Neuronal stem cell (in vitro differentiated cells): ENCODE measurements around the gene PRIM1.

Experiments used
- DNase-seq: peaks from one replicate; pipeline ENCODE4 v3.0.0-alpha.2; 2013; ENCODE audit warnings: low spot score
- H2AFZ ChIP-seq: one replicate; pipeline ENCODE4 v1.6.1; 2013; ENCODE audit warnings: mild to moderate bottlenecking, low read length, inconsistent platforms
- H2AK5ac ChIP-seq: 2 replicates; pipeline ENCODE4 v1.6.1; 2013; ENCODE audit warnings: low read depth, mild to moderate bottlenecking, inconsistent platforms, low read length, moderate library complexity, mixed read lengths
- H2BK120ac ChIP-seq: 2 replicates; pipeline ENCODE4 v1.6.1; 2013; ENCODE audit warnings: low read depth, mild to moderate bottlenecking, inconsistent platforms, low read length, moderate library complexity, mixed read lengths
- H2BK12ac ChIP-seq: one replicate; pipeline ENCODE4 v1.6.1; 2013; ENCODE audit warnings: low read length, inconsistent platforms
- H2BK15ac ChIP-seq: 2 replicates; pipeline ENCODE4 v1.6.1; 2013; ENCODE audit warnings: mild to moderate bottlenecking, low read length, inconsistent platforms, mixed read lengths
- H2BK5ac ChIP-seq: one replicate; pipeline ENCODE4 v1.6.1; 2013; ENCODE audit warnings: inconsistent platforms, mild to moderate bottlenecking, low read length, moderate library complexity
- H3K14ac ChIP-seq: one replicate; pipeline ENCODE4 v1.6.1; 2013; ENCODE audit warnings: low read length, inconsistent platforms
- H3K18ac ChIP-seq: 2 replicates; pipeline ENCODE4 v1.6.1; 2013; ENCODE audit warnings: low read length, inconsistent platforms
- H3K23ac ChIP-seq: 2 replicates; pipeline ENCODE4 v1.6.1; 2013; ENCODE audit warnings: low read depth, mild to moderate bottlenecking, mixed read lengths, low read length, inconsistent platforms; ENCODE audit not compliant: poor library complexity
- H3K27ac ChIP-seq: replicated peaks from 3 replicates; pipeline ENCODE4 v1.5.1; 2013; ENCODE audit warnings: low read length, inconsistent platforms
- H3K27me3 ChIP-seq, 3 experiments: 2 replicates each; pipeline ENCODE4 v1.6.1; 2013; ENCODE audit warnings: low read length in 3 of 3, mild to moderate bottlenecking in 2 of 3, inconsistent platforms in 1 of 3, low read depth in 1 of 3, mixed read lengths in 1 of 3, moderate library complexity in 1 of 3; ENCODE audit not compliant: control insufficient read depth in 3 of 3, insufficient read depth in 3 of 3
- H3K36me3 ChIP-seq, 2 donors: replicated peaks in 1 of 2; 2 replicates each; pipeline ENCODE4 v1.6.1; 2013; ENCODE audit warnings: low read length in 2 of 2; ENCODE audit not compliant: control insufficient read depth in 2 of 2, insufficient read depth in 2 of 2
- H3K4ac ChIP-seq: 2 replicates; pipeline ENCODE4 v1.6.1; 2013; ENCODE audit warnings: inconsistent platforms, mild to moderate bottlenecking, low read length, moderate library complexity
- H3K4me1 ChIP-seq, 2 donors: 1 replicate in 1 of 2; 2 replicates in 1 of 2; pipeline ENCODE4 v1.6.1; 2013; ENCODE audit warnings: low read length in 2 of 2, low read depth in 1 of 2; ENCODE audit not compliant: control insufficient read depth in 2 of 2, insufficient read depth in 1 of 2
- H3K4me2 ChIP-seq: one replicate; pipeline ENCODE4 v1.6.1; 2013; ENCODE audit warnings: mild to moderate bottlenecking, low read length, inconsistent platforms; ENCODE audit not compliant: insufficient read depth, poor library complexity, severe bottlenecking
- H3K4me3 ChIP-seq, 2 donors: 2 replicates each; pipeline ENCODE4 v1.5.1; 2013; ENCODE audit warnings: low read length in 2 of 2, mild to moderate bottlenecking in 2 of 2, inconsistent platforms in 1 of 2, moderate library complexity in 1 of 2
- H3K79me1 ChIP-seq: one replicate; pipeline ENCODE4 v1.6.1; 2013; ENCODE audit warnings: low read depth, mild to moderate bottlenecking, inconsistent platforms, low read length, moderate library complexity
- H3K9ac ChIP-seq: one replicate; pipeline ENCODE4 v1.6.1; 2013; ENCODE audit warnings: mild to moderate bottlenecking, low read depth, low read length, inconsistent platforms; ENCODE audit not compliant: poor library complexity
- H3K9me3 ChIP-seq, 2 donors: replicated peaks in 1 of 2; 2 replicates each; pipeline versions ENCODE3 to v1.6.1; 2013; ENCODE audit warnings: low read length in 2 of 2, mild to moderate bottlenecking in 2 of 2, inconsistent platforms in 1 of 2, low read depth in 1 of 2, mixed read lengths in 1 of 2, moderate library complexity in 1 of 2; ENCODE audit not compliant: control insufficient read depth in 2 of 2, insufficient read depth in 1 of 2
- H4K8ac ChIP-seq: one replicate; pipeline ENCODE4 v1.6.1; 2013; ENCODE audit warnings: low read depth, mild to moderate bottlenecking, inconsistent platforms, low read length, moderate library complexity
- H4K91ac ChIP-seq: one replicate; pipeline ENCODE4 v1.6.1; 2013; ENCODE audit warnings: low read length, low read depth, mild to moderate bottlenecking, inconsistent platforms; ENCODE audit not compliant: poor library complexity
- WGBS, 2 donors: extraction: QIAGEN DNeasy Blood & Tissue Kit; methylation state at CpG; one replicate each; pipeline ENCODE4 v1.1.7; 2013; ENCODE audit warnings: missing lambda C conversion rate in 2 of 2, mixed read lengths in 1 of 2; ENCODE audit not compliant: insufficient read length in 2 of 2, insufficient replicate concordance in 1 of 2; ENCODE audit errors: extremely low coverage in 2 of 2; 5-methylcytosine and 5-hydroxymethylcytosine counted together

PRIM1 gene

DNA sequence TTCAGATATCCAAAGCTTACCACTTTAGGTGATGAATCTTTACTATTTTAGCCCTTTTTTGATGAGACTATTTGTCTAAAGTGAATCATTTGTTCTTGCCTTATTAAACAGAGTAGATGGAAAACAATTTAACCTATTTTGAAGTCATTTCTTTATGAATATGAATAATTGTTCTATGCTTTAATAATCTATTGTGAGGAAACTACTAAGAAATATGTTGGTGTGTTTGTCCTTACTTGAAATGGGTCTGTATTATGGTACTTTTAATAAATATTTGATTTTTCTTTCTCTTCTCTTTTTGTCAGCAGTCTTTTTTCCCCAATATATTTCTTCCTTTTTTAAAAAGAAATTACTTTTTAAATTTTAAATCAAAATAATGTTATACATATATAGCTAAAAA lies 35.4 kb upstream of the PRIM1 start:
- Histone ChIP-seq H3K4ac (no peak overlapping the region), H2BK5ac (no peak overlapping the region), H2AK5ac (no peak overlapping the region), H2BK15ac (no peak overlapping the region), H3K79me1 (peaks cover 1% of the 10 kb centered on the region), H4K91ac (no peak overlapping the region), H3K23ac (no peak overlapping the region), H3K9me3 (no peaks in the 10 kb centered on the region), H2BK12ac (no peak overlapping the region), H3K36me3 (no peaks in the 10 kb centered on the region), H3K4me3 (no peak overlapping the region), H3K9ac (no peak overlapping the region), H2BK120ac (no peak overlapping the region), H3K18ac (no peak overlapping the region), H4K8ac (no peak overlapping the region), H3K4me2 (no peak overlapping the region), H2AFZ (no peak overlapping the region), H3K14ac (no peak overlapping the region), H3K4me1 (no peaks in the 10 kb centered on the region), H3K27me3 (no peaks in the 10 kb centered on the region), H3K27ac (no peak overlapping the region)
- no peak for DNase-seq

DNA sequence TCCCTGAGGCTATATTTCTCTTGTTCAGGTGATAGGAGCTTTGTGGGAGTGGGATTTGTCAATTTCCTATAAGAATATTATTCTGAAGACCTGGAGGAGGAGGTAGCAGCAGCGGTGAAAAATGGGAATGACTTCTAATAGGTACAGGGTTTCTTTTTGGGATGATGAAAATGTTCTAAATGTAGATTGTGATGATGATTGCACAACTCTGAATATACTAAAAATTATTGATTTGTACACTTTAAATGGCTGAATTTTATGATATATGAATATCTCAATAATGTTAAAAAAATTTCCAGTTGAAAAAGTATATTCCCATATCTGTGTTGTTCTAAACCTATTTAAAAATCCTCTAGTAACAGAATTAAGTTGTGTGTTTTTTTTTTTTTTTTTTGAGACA lies 33.8 kb upstream of the PRIM1 start:
- Histone ChIP-seq H2AK5ac (no peak overlapping the region), H3K14ac (no peak overlapping the region), H3K4me3 (no peak overlapping the region), H3K27me3 (no peaks in the 10 kb centered on the region), H4K8ac (no peak overlapping the region), H2AFZ (no peak overlapping the region), H3K79me1 (peaks cover 1% of the 10 kb centered on the region), H3K27ac (no peak overlapping the region), H2BK5ac (no peak overlapping the region), H3K18ac (no peak overlapping the region), H2BK12ac (no peak overlapping the region), H3K4me2 (no peak overlapping the region), H3K23ac (no peak overlapping the region), H2BK15ac (no peak overlapping the region), H3K4me1 (no peaks in the 10 kb centered on the region), H2BK120ac (no peak overlapping the region), H4K91ac (no peak overlapping the region), H3K9ac (no peak overlapping the region), H3K4ac (no peak overlapping the region), H3K9me3 (peaks cover 0 to 2% of the 10 kb centered on the region in 2 donors), H3K36me3 (no peaks in the 10 kb centered on the region)
- no peak for DNase-seq
- no CpG with 5 or more reads among the region's 1 CpG for WGBS, 2 donors

DNA sequence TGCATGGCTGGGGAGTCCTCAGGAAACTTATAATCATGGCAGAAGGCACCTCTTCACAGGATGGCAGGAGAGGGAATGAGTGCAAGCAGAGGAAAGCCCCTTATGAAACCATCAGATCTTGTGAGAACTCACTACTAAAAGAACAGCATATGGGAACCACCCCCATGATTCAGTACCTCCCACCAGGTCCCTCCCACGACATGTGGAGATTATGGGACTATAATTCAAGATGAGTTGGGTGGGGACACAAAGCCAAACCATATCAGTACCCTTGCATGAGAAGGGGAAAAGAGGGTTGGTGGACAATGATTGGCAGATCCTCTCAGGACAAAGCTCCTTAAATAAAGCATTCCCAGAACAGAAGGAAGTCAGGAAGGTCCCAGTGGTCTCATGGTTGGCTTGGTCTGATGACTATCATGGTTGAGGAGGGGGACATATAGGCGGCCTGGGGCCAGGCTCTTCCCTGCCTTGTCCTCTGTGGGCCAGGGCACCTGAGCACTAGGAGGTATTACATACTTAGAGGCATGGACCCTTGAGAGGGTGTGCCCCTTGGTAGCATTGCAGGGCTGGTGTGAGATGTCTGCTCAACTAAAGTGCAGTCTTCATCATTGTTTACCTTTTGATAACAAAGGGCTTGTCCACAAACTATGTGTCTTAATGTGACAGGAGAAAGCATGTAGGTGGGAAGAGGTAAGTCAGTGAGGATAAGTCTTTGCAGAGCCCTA lies 33.2 kb upstream of the PRIM1 start:
- Histone ChIP-seq H4K91ac (no peak overlapping the region), H3K27ac (no peak overlapping the region), H2BK5ac (no peak overlapping the region), H3K4me2 (no peak overlapping the region), H2BK12ac (no peak overlapping the region), H3K4ac (no peak overlapping the region), H4K8ac (no peak overlapping the region), H3K23ac (no peak overlapping the region), H3K9ac (no peak overlapping the region), H2AFZ (no peak overlapping the region), H3K36me3 (no peaks in the 10 kb centered on the region), H3K14ac (no peak overlapping the region), H2BK15ac (no peak overlapping the region), H2BK120ac (no peak overlapping the region), H3K27me3 (no peaks in the 10 kb centered on the region), H3K18ac (no peak overlapping the region), H2AK5ac (no peak overlapping the region), H3K79me1 (peaks cover 1% of the 10 kb centered on the region), H3K9me3 (peaks cover 0 to 2% of the 10 kb centered on the region in 2 donors), H3K4me3 (no peak overlapping the region), H3K4me1 (no peaks in the 10 kb centered on the region)
- no peak for DNase-seq
- WGBS, 2 donors: no CpG with 5 or more reads among the region's 2 CpGs

DNA sequence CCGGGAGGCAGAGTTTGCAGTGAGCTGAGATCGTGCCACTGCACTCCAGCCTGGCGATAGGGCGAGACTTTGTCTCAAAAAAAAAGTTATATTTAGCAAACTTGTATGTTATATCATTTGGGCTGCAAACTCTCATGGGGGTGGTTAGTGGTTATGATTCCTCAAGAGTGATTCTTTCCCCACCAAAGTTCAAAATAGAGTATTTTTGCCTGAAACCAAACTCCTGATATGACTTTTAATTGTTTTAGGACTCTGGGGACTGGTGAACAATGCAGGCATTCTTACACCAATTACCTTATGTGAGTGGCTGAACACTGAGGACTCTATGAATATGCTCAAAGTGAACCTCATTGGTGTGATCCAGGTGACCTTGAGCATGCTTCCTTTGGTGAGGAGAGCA lies 29.6 kb upstream of the PRIM1 start:
- no peak overlapping the region for H3K4me3 ChIP-seq

More for the DNA sequence above, 29.6 kb upstream of the PRIM1 start:
- H2BK120ac ChIP-seq: no peak overlapping the region
- no peak overlapping the region for H2BK5ac ChIP-seq
- H3K27ac ChIP-seq: no peak overlapping the region
- WGBS, 2 donors: no CpG with 5 or more reads among the region's 4 CpGs
- no peaks in the 10 kb centered on the region for H3K27me3 ChIP-seq
- H3K36me3 ChIP-seq: no peaks in the 10 kb centered on the region
- H3K23ac ChIP-seq: no peak overlapping the region
- no peak overlapping the region for H4K8ac ChIP-seq
- H4K91ac ChIP-seq: no peak overlapping the region
- no peak overlapping the region for H3K9ac ChIP-seq
- no peak overlapping the region for H2BK15ac ChIP-seq
- no peaks in the 10 kb centered on the region for H3K4me1 ChIP-seq
- peaks cover 0 to 2% of the 10 kb centered on the region in 2 donors for H3K9me3 ChIP-seq
- no peak overlapping the region for H3K4me2 ChIP-seq
- peaks cover 1% of the 10 kb centered on the region for H3K79me1 ChIP-seq
- no peak overlapping the region for H2AFZ ChIP-seq
- H3K14ac ChIP-seq: no peak overlapping the region
- DNase-seq: no peak
- no peak overlapping the region for H2BK12ac ChIP-seq
- no peak overlapping the region for H3K4ac ChIP-seq
- no peak overlapping the region for H2AK5ac ChIP-seq
- H3K18ac ChIP-seq: no peak overlapping the region
